Activated T-cell treated with anti-CD3 and anti-CD28 coated beads for 48 hours (primary cell): ENCODE results near the gene HOXB5.

ENCODE experiments used
- DNase-seq: peaks from one replicate; pipeline ENCODE4 v3.0.0-alpha.2; 2020; ENCODE audit warnings: low read depth

HOXB5 gene

DNA sequence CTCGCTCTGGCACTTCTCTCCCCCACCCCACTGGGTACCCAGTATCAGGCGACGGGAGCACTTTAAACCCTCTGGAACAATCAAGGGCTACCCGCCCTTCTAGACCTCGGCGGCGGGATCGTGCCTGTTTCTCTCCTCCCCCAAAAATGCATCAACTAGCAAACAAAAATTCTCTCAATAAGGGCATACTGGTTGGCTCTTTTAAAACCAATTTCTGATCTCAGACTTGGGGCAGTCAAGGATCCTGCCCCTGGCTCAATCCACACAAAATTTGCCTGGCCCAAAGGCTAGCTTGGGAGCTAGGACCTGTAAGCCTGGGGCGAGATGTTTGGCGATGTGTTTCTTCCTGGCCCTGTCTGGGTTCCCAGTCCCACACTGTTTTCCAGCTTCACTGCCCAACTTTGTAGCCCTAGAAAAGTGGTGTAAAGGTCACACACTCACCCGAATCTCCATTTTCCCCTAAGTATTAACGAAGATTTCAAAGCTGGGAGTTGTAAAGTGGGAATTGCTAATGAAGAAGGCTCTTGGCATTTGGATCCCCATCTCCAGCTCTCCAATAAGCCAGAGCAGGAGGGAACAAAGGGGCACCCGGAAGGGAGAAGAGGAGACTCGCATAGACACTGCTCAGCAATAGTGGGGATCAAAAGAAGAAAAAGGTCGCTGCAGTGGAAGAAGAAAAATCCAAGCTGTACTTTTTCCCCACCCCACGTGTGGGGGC, 34.3 kb downstream of the HOXB5 start:
- no peak for DNase-seq

DNA sequence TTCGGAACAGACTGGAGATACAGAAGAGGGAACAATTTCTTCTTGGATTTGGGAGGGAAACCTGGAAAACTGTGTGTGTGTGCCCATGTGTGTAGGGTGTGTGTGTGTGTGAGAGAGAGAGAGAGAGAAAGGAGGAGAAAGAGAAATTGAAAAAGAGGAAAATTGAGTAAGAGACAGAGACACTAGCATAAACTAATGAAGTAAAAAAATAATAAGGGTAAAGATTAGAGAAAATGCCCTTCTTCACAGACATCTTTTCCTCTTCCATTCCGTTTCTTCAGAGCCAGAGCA, 34.8 kb downstream of the HOXB5 start:
- no peak for DNase-seq

DNA sequence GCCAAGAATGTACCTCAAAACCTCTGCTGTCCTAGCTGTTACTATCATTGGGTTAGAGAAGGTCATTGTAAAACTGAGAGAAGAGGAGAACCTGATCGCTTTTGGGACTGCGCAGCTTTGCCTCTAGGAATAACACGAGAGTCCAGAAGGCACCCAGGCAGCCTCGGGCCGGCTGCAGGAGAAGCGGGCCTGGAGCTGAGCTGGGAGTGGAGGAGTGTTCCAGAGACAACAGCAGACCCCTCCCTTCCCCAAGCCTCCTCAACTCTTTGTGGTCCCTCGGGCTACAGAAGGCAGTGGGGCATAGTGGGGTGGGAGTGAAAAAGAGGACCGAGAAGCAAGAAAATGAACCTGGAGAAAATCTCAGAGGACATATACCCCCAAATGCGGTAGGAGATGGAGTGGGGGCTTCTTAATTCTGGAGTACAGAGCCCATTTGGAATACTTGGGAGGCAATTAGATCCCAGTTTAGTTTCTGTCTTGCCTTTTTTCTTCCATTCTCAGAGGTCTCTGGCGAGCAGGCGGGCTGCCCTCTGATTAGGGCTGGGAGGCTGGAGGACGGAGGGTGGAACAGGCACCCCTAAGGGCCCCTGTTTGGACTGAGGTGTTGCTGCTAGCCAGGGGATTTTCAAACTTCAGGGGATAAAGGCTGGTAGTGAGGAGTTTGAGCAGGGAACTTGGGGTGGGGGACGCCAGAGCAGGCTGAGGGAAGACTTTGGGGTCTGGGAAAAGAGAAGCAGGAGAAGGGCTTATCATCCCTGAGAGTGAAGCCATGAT, 35.3 kb downstream of the HOXB5 start:
- DNase-seq, result no peak

DNA sequence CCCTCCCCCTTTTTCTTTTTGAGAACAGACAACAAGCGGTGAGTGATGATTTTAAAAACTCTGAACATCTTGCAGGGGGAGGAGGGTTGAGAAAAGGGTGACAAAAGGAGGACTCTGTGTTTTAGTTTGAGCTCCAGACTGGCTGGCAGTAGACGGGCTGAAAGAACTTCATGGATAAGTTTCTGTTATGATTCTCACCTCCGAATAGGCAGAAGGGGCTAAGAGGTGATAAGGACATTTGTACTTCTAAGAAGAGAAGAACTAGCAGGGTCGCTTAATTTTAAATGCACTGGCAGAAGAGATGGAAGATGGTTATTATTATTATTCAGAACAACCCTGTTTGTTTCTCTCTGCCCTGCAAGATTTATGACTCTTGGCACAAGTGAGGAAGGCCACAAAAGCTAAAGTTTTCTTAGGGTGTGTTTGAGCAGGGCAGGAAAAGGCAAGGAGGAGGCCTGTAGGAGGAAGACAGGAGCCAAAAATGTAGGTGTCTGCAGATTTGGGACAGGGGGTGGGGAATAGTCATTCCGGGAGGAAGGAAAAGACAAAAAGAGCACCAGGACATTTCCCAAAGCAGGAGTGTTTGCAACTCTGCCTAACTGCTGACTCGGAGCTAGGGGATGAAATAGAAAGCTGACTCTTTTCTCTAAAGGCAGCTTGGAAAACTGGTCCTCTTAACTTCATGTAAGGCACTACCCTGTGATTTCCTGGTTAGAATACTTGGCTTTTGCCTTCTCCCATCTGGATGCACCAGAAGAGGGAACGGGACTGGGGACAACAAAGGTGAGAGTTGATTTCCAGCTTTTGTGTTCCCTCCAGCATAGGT, 36.8 kb downstream of the HOXB5 start:
- DNase-seq, result no peak

DNA sequence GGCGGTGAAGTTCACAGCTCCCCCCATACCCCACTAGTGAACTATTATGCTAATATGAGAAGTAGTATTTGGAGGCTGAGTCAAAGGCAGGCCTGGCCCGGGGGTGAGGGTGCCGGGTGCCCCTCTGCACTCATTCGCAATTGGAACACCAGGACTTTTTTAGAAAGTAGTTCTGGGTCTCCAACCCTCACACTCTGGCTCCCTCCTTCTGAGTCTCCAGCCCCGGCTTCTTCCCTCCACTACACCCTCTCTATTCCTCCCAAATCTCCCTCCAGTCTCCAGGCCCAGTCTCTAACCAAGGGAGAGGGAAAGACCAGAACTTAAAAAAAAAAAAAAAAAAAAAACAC, 37.4 kb downstream of the HOXB5 start:
- DNase-seq, result no peak

DNA sequence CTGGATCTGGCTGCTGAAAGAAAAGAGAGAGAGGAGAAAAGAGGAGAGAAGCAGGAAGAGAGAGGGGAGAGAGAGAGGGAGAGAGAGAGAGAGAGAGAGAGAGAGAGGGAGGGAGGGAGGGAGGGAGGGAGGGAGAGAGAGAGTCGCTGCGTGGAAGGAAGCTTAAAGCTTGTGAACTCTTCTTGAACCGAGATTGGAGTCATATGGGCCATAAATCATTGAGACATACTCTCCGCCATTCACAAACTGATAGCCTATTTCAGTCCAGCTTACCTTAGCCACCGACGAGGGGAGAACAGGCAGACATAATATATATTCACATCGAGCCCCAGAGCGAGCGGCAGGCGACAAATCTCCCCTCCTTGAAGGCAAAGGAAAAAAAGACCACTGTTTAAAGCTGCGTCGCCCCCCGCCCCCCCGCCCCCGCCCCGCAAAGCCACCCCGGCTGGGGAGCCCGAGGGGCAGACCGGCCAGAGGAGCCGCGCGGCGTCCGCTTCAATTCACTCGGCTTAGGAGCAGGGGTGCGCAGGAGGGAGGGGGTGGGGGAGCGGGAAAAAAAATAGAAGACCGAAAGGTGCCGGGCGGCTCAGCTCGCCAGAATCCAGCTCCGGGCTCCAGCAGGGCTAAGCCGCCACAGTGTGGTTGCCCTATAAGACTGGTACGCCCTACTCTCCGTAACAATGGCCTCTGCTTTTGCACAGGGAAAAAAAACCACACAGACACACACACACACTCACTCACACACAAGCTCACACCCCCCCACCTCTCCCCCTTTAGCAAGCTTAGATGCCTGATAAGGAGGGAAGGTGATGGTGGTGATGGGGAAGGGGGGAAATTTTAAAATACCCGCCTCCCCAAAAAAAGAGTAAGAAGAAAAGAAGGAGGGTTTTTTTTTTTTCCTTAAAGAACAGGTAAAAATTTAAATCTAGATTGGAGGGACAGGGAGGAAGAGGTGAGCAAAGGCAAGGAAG, 38.0 kb downstream of the HOXB5 start:
- no peak for DNase-seq

DNA sequence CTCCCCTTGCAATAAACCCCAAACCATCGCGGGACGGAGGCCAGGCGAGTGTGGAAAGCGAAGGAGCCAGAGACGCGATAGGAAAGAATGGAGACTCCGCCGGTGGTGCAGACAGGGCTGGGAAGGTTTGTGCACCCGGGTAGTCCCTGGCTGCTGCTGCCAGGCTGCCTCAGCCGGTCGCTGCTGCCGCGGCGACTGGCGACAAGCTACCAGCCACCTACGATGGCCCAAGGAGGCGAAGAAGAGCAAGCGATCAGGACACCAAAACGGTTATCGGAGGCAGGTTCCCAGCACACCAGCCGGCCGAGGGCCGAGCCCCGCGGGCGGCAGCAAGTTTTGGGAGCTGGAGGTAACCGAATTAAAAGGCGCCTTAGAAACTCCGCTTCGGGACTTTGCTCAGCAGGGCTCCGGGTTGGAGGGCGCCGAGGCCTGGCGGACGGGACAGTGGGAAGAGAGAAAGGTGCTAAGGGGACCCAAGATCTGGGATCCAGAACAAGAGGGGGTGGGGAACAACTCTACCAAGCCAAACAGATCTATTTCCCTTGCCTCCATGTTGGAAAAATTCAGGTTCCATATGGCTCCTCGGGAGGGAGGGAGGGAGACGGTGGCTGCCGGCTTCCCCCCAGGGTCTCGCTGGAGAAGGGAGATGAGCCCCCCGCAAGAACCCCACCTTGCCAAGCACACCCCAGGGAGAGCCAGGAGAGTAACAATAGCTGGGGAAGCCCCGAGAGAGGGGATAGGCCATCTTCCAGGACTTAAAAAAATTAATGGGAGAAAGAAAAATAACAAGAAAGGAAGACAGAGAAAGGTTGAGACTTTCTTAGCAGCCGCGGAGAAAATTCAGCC, 38.9 kb downstream of the HOXB5 start:
- DNase-seq, result no peak

DNA sequence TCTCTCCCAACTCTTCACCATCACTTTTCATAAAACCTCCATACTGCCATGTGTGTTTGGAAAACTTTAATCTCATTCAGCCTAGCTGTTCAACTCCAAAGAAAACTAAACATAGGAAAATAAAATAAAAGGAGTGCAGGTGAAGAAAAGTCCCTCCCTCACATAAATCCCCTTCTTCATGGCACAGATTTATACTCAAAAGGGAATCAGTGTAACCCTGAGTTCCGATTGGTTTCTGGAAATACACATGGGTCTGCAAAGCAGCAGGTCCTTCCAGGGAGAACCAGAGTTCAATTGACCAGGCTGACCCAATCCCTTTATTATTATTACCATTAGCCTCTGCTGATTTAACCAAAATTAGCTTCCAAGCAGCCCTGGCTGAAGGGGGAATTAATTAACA, 39.8 kb downstream of the HOXB5 start:
- no peak for DNase-seq

DNA sequence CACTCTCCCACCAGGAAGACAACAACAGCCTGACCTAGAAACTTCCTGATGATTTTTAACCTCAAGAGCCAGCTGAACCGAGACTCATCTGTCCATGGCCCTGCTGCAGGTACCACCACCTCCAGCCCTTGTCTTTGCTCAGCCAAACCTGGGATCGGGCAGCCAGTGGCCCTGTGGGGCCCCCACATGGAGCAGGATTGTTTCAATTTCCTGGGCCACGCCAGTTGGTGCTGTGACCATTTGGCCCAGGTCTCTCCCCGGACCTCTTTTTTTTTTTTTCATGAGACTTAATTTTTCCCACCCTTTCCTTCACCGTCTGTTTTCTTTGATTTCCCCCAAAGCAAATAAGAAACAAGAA, 40.4 kb downstream of the HOXB5 start:
- DNase-seq, result no peak

DNA sequence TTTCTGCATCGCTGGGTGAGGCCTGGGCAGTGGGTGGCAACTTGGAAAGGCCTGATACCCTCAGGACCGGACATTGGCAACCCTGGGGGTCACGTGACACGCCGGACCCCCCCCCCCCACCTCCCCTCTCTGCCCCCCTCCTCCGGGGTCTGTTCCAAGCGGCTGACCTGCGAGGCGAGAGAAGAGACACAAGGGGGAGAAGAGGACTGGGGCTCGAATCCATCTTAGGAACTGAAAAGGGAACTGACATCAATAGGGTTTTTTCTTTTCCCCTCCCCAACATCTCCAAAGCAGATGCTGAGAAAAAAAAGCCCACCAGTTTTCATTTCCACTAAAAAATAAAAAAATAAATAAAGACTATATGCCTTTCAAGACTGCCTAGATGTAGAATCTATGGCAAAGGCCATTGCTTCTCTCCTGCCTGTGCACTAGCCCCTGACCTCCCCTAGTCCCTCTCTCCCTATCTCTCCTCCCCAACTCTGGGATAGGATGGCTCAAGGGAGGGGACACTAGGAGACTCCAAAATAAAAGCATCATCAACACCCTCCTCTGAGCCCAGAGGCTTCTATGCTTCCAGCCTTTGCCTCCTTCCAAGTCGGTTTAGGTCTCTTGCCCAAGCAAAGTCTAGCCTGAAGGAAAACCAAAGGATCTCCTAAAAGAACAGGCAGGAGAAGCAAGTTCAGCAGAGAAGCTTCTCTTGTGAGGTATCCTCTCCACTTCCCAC, 41.0 kb downstream of the HOXB5 start:
- no peak for DNase-seq

DNA sequence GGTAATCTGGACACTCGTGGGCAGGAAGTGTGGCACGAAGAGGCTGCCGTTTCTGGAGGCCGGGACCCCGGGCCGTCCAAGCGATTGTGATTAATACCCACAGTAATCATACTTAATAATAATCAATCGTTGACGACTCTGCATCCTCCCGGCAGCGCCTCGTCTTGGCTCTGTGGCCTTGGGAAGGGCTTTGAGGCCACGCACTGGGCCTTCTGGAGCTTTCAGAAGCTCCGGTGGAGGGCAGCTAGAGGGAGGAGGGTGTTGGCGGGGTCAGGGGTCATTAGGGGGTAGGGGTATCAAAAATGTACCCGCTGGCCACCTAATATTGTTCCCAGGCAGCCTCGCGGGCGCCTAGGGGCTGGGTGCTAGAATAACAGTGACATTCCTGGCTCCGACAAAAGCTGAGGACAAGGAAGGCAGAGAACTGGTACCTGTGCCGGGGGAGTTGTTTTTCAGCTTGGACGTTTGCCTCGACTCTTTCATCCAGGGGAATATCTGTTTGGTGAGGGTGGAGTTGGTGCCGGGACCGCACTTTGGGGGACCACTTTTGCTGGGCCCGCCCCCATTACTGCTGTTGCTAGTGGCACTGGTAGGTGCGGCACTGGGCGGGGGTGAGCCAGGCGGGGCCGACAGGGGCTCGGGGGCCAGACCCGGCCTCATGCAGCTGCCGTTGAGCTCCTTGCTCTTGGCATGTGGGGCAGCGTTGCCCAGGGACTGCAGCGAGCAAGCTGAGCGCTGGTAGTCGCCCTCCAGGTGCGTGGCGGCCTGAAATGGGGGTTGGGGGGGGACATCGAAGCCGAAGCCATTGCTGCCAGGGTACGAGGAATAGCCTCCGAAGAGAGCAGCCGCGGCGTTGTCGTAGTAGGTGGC, 41.7 kb downstream of the HOXB5 start:
- no peak for DNase-seq

DNA sequence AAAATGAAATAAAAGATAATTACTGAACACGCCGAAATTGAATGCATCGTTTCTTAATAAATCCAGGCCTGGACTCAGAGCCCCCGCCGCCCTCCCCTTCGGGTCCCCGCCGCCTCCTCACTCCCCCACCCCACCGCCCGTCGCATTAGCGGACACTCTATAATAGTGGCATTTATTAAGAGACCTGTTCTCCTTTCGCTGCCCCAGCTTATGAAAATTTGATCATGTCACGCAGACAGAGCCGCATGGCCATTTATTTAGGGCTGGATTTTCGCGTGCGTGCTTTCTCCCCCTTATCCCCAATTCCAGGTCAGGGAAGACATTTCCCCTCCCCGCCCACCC, 42.4 kb downstream of the HOXB5 start:
- no peak for DNase-seq

DNA sequence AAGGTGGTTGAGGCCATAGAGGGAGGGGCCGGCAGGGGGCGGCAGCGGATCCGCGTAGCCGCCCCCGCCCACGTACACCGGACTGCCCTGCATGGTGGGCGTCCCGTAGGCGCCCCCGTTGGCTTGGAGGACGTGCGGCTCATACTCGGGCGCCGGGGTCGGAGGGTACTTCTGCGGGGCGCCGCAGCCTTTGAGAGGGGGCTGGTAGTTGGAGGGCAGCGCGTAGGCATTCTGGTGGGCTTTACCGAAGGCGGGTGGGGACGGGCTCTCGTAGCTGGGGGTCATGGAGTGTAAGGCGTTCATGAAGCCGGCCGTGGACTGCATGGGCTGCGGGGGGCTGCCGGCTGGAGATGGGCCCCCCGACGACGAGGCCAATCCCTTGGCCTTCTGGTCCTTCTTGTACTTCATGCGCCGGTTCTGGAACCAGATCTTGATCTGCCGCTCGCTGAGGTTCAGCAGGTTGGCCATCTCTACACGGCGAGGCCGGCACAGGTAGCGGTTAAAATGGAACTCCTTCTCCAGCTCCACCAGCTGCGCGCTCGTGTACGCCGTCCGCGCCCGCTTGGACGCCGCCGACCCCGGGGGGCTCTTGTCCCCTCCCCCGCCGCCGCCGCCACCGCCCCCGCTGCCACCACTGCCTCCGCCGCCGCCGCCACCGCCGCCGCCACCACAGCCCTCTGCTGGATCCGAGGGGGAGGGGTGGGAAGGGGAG, 42.9 kb downstream of the HOXB5 start:
- DNase-seq, result no peak

DNA sequence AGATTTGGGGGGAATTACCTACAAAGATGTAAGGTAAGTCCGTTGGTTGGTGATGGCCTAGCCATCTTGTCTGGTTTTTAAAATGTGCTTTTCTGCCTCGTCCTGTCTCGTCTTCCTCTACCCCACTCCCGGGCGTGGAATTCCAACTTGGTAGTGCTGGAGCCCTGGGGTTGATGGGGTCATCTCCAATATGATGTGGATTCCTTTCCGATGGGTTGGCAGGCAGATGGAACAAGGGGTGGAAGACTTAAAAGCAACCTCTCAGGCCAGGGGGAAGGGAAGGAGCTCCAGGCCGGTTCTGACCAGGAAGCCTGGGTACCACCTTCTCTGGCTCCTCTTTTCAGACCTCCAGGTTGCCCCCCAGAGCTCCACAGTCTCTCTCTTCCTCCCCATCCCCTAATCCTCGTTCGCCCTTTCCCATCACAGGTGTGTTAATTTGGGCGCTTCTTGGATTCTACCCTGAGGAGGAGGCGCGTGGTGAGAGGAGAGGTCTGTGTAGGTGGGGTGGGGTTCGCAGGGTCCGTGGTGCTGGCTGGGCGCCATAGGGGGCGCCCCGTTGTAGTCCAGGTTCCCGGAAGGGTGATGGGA, 43.6 kb downstream of the HOXB5 start:
- DNase-seq, result no peak

DNA sequence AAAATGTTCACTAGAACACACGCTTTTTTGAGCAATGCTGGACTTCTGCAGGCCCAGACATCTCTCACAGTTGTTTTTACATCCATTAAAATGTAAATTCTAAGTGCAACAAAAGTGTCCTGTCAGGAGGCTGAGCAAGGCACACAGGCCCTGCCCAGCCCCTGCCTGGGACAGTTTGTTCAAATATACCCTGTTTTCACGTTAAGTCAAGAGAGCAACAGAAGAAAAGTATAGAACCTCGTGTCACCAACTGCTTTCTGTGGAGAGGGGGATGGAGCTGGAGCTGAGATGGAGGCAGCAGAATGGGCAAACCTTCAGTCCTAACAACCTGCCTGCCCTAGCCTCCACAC, 44.3 kb downstream of the HOXB5 start:
- no peak for DNase-seq

DNA sequence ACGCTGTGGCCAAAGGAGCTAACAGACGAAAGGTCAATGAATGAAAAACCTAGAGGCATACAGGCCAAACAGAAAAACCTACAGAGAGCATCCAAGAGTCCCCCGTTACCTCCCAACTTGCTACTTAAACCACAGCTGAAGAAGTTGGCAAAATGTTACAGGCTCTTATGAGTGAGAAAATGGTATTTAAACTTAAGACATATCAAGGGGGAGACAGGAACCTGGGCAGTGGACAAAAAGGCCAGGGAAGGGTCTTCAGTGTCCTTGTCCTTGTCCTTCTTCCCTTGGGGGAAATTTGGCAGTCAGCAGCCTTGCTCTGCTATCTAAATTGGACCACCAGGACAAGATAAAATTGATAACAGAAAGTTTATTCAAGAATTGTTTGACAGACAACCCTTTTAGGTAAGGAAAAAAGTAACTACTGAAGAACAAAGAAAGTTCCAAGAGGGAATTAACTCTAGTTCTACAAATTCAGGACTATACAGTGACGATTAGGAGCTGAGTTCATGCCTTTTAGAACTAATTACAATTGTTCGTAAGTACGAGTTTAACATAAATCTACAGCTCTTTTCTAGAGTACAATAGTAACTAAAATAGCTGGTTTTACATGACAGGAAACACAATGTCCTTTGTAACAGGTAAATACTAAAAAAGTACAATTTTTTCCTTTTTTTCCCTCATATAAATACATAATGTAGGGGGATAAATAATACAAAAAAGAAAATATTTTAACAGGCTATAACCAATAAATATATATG, 44.9 kb downstream of the HOXB5 start:
- DNase-seq, result no peak

DNA sequence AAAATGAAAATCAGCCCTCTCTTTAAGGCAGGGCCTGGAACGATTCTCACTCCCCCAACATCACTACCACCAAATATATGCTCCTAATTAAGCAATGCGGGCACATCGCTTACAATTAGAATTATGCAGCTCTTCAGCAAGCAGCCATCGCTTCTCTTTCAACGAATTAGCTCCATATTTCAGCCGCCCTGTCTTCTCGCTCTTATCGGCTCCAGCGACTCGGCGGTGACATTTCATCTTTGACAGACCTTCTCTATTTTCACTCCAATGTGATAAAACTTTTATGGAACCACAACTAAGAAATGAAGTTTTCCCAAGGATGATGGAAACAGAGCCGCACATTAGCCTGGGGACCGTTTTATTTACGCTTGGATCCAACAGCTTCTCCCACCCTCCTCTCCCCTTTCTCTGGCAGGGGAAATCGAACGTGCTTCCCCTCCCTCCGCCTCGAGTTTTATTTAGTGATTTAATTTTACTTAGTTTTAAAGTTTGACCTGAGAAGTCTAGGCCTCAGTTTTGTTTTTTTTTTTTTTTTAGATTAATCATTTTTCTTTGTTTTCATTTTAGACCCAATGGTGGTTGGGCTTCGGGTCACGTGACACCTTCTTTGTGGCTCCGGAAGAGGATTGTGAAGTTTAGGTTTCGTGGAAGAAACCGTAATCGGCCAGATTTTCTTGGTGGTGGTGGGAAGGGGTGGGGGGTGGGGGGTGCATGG, 45.6 kb downstream of the HOXB5 start:
- no peak for DNase-seq
